ENCODE data around the gene YWHAH.

- TF ChIP-seq, protein P1, sequence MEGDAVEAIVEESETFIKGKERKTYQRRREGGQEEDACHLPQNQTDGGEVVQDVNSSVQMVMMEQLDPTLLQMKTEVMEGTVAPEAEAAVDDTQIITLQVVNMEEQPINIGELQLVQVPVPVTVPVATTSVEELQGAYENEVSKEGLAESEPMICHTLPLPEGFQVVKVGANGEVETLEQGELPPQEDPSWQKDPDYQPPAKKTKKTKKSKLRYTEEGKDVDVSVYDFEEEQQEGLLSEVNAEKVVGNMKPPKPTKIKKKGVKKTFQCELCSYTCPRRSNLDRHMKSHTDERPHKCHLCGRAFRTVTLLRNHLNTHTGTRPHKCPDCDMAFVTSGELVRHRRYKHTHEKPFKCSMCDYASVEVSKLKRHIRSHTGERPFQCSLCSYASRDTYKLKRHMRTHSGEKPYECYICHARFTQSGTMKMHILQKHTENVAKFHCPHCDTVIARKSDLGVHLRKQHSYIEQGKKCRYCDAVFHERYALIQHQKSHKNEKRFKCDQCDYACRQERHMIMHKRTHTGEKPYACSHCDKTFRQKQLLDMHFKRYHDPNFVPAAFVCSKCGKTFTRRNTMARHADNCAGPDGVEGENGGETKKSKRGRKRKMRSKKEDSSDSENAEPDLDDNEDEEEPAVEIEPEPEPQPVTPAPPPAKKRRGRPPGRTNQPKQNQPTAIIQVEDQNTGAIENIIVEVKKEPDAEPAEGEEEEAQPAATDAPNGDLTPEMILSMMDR (conservative IDR thresholded peaks at IDR 0.05): no peak
- TF ChIP-seq ZFX (IDR thresholded peaks at IDR 0.05): no peak
These were observed 45.4 kb upstream of the YWHAH start for GRCh38 chr22:31898926-31899325.

Data from C4-2B (cell line).